Measurements from ENCODE around the gene DLX5. TPM values are rescaled to one million over a fixed set of nuclear protein-coding genes. Genes with fewer than 3 reads are reported as not detected.

DLX5 gene
- total RNA-seq, 4 donors from 2014 or later: 0.26 to 5.9 (median 0.52) TPM; not detected in 1

DNA sequence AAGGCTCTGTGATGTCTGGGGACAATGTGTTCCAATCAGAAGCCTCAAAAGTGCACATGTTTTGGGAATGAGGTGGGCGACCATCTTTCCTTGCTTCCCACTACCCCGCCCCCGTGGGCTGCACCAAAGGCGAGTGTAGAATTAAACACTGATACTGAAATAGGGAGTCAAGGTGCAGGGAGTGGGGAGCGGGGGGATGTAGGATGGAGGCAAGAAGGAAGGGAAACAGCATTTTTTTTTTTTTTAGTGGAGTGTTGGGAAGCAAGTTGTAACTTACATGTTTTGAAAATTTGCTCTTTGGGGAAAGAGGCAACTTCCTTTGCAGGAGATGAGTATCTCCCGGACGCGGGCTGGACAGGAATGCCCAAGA lies 484 bp upstream of the DLX5 start:
- H3K27me3 ChIP-seq: peaks cover 8 to 61% of the 10 kb centered on the region in 2 donors
- no peak for DNase-seq
- H3K9me3 ChIP-seq: no peaks in the 10 kb centered on the region
- peaks cover 0 to 17% of the 10 kb centered on the region in 2 donors for H3K4me1 ChIP-seq
- no peaks in the 10 kb centered on the region for H3K36me3 ChIP-seq
- no peak for TF ChIP-seq POLR2A (IDR thresholded peaks at IDR 0.05)
- TF ChIP-seq, protein P1, sequence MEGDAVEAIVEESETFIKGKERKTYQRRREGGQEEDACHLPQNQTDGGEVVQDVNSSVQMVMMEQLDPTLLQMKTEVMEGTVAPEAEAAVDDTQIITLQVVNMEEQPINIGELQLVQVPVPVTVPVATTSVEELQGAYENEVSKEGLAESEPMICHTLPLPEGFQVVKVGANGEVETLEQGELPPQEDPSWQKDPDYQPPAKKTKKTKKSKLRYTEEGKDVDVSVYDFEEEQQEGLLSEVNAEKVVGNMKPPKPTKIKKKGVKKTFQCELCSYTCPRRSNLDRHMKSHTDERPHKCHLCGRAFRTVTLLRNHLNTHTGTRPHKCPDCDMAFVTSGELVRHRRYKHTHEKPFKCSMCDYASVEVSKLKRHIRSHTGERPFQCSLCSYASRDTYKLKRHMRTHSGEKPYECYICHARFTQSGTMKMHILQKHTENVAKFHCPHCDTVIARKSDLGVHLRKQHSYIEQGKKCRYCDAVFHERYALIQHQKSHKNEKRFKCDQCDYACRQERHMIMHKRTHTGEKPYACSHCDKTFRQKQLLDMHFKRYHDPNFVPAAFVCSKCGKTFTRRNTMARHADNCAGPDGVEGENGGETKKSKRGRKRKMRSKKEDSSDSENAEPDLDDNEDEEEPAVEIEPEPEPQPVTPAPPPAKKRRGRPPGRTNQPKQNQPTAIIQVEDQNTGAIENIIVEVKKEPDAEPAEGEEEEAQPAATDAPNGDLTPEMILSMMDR (IDR thresholded peaks at IDR 0.05): no peak
- H3K4me3 ChIP-seq: no peak overlapping the region
- no peak overlapping the region for H3K27ac ChIP-seq
- intact Hi-C loops (cut with DNase I; ENCODE audit: low total_unique reads): no loop called here

DNA sequence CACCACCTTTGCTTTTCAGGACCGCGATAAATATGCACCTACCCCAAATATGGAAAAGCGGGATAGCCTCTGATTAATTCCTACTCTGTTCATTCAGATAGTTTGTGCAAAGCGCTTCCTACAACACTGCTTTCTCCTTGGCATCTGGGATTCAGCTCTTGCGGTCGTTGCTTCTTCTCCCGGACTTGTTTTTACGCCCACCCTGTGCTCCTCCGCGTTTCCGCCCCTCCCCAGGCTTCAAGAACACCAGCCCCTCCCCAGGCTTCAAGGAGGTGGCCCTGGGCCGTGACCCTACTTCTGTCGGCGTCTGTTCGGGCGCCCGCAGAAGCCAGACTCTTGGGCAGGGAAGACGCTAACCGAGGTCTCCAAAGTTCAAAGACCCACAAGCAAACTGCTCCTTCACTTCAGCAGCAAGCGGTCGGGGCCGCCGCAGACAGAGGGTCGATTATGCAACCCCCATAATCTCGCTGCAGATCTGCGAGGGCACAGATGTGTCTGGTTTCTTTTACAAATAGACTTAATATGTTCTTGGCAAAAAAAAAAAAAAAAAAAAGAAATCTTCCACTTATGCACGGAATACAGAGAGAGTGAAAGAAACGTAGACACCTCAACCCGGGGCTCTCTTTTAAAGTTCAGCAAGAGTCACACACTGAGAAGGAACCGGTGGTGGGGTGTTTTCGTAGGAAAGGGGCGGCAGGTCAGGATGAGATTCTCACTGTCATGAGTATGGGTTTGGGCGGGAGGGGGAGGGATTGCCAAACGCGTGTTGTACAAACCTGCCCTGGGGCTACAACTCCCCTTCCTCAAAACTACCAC lies 1.9 kb downstream of the DLX5 start:
- Histone ChIP-seq H3K27ac (no peak overlapping the region), H3K4me3 (no peak overlapping the region), H3K36me3 (no peaks in the 10 kb centered on the region), H3K4me1 (peaks cover 0 to 17% of the 10 kb centered on the region in 2 donors), H3K27me3 (peaks cover 8 to 85% of the 10 kb centered on the region in 2 donors), H3K9me3 (no peaks in the 10 kb centered on the region)
- TF ChIP-seq, protein P1 (IDR thresholded peaks at IDR 0.05): no peak
- TF ChIP-seq POLR2A (IDR thresholded peaks at IDR 0.05): no peak
- intact Hi-C loops (cut with DNase I; ENCODE audit: low total_unique reads): no loop called here
- DNase-seq: no peak

DNA sequence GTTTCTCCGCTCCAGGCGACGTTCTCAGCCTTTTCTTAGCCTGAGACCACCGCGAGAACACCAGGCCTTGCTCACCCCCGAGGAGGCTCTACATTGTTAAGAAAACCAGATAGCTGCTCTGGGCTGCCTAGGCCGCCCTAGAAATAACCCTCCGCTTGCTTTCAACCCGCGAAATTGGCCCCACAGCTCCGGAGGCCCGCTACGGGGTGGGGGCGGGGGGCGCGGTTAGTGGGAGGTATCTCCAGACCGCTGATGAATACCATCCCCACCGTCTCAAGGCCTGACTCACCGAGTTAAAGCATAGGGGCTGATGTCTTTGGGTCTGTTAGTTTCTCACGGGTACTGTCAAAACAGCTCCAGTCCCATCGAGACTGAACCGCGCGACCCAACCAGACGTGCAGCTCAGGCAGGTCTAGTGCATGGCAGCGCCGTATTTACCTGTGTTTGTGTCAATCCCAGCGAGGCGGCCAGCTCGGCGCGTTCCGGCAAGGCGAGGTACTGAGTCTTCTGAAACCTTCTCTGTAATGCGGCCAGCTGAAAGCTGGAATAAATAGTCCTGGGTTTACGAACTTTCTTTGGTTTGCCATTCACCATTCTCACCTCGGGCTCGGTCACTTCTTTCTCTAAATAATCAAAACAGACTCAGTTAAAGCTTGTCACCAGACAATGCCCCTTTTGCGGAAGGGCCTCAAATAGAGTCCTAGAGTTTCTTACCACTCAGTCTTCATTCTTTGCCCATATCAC lies 2.7 kb downstream of the DLX5 start:
- DNase-seq: no peak
- H3K4me3 ChIP-seq: no peak overlapping the region
- no peak overlapping the region for H3K27ac ChIP-seq
- peaks cover 8 to 89% of the 10 kb centered on the region in 2 donors for H3K27me3 ChIP-seq
- intact Hi-C loops (cut with DNase I; ENCODE audit: low total_unique reads): no loop called here
- TF ChIP-seq, protein P1 (IDR thresholded peaks at IDR 0.05): no peak
- no peak for TF ChIP-seq POLR2A (IDR thresholded peaks at IDR 0.05)
- no peaks in the 10 kb centered on the region for H3K36me3 ChIP-seq
- peaks cover 0 to 16% of the 10 kb centered on the region in 2 donors for H3K4me1 ChIP-seq
- no peaks in the 10 kb centered on the region for H3K9me3 ChIP-seq

DNA sequence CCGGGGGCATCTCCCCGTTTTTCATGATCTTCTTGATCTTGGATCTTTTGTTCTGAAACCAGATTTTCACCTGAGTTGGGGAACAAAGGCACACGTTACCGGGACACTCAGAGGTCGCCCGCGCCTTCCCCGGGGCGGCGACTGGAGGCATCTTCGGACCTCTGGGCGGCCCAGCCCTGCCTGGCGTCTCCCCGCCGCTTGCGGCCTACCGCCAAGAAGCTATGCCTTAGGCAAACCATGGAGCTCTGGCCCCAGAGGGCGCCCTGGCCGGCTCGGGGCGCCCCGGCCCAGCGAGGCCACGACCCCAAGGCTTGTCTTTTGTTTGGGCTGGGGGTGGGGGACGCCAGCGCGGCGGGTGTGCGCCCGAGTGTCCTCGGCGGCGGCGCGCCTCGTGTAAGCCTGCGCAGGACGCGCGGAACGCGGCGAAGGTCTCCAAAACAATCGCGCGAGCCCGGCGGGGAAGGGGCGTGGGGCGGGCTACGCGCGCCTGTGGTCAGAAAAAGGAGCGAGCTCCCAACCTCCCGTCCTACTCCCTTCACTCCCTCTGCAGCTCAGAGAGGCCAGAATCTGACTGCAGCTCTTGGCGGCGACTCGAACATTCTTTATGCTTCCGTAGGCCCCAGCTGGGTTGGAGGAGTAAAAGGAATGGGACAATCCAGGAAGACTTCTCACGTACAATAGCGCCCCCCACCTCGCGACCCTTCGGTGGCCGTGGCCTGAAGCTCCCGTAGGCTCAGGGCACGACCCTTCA lies 3.5 kb downstream of the DLX5 start:
- intact Hi-C loops (cut with DNase I; ENCODE audit: low total_unique reads): no loop called here
- H3K36me3 ChIP-seq: no peaks in the 10 kb centered on the region
- no peak for DNase-seq
- H3K27me3 ChIP-seq: peaks cover 11 to 91% of the 10 kb centered on the region in 2 donors
- H3K27ac ChIP-seq: no peak overlapping the region
- peaks cover 0 to 15% of the 10 kb centered on the region in 2 donors for H3K4me1 ChIP-seq
- H3K4me3 ChIP-seq: no peak overlapping the region
- TF ChIP-seq, protein P1 (IDR thresholded peaks at IDR 0.05): no peak
- no peak for TF ChIP-seq POLR2A (IDR thresholded peaks at IDR 0.05)
- H3K9me3 ChIP-seq: no peaks in the 10 kb centered on the region
